Femur (tissue), 1 donor: ENCODE data around the gene TBC1D10A.

Experiments used
- DNase-seq: peaks from one replicate; pipeline ENCODE4 v3.0.0-alpha.2; 2017

Gene TBC1D10A

GRCh38 chr22:30297991-30298701, 28.6 kb downstream of the TBC1D10A start:
- no peak for DNase-seq

GRCh38 chr22:30297276-30297990, 29.3 kb downstream of the TBC1D10A start:
- DNase-seq = no peak

GRCh38 chr22:30296833-30297232, 29.9 kb downstream of the TBC1D10A start:
- no peak for DNase-seq

- DNase-seq = no peak
These were observed 30.4 kb downstream of the TBC1D10A start for GRCh38 chr22:30296324-30296723.

GRCh38 chr22:30295576-30295975, 31.2 kb downstream of the TBC1D10A start:
- no peak for DNase-seq

GRCh38 chr22:30294830-30295229, 31.9 kb downstream of the TBC1D10A start:
- DNase-seq = no peak

GRCh38 chr22:30294066-30294465, 32.7 kb downstream of the TBC1D10A start:
- DNase-seq = no peak

- no peak for DNase-seq
These were observed 33.7 kb downstream of the TBC1D10A start for GRCh38 chr22:30293026-30293425.

GRCh38 chr22:30292069-30292970, 34.4 kb downstream of the TBC1D10A start:
- no peak for DNase-seq

- DNase-seq = peak; percentile 82
These were observed 35.5 kb downstream of the TBC1D10A start for GRCh38 chr22:30291058-30291892.

GRCh38 chr22:30290342-30291057, 36.2 kb downstream of the TBC1D10A start:
- DNase-seq = no peak

- DNase-seq = no peak
These were observed 36.8 kb downstream of the TBC1D10A start for GRCh38 chr22:30289980-30290313.

GRCh38 chr22:30289141-30289979, 37.4 kb downstream of the TBC1D10A start, which contains the start of gene CASTOR1:
TSS of gene CASTOR1 (minus strand) at chr22:30289505. CDS start at chr22:30289497, 8 bp downstream.
- peak; percentile 99 for DNase-seq

- DNase-seq = no peak
These were observed 38.2 kb downstream of the TBC1D10A start for GRCh38 chr22:30288419-30289140.

- peak; percentile 89 for DNase-seq
These were observed 38.9 kb downstream of the TBC1D10A start for GRCh38 chr22:30287648-30288418.

GRCh38 chr22:30286813-30287647, 39.7 kb downstream of the TBC1D10A start:
- peak; percentile 78 for DNase-seq

- no peak for DNase-seq
These were observed 40.4 kb downstream of the TBC1D10A start for GRCh38 chr22:30286331-30286730.

- no peak for DNase-seq
These were observed 40.9 kb downstream of the TBC1D10A start for GRCh38 chr22:30285846-30286200.
